K562 (cell line): ENCODE results near the gene CRYZ. TPM values are rescaled to one million over a fixed set of nuclear protein-coding genes. Genes with fewer than 3 reads are reported as not detected.
A peak's percentile ranks its signal among the peaks of the same experiment; 100 is the strongest.

Source experiments
- ATAC-seq: fragments of 200-7000 bp; cut with Tn5 transposase; 3 replicates; pipeline ENCODE4 v1.9.1; 2020; ENCODE audit warnings: moderate library complexity
- Bru-seq: library from RNA; stranded (reverse); fragments of 400-500 nt; gene quantifications from one replicate; lab custom pipeline; 2021; lab: Mats Ljungman, UMichigan
- BruChase-seq, 2 experiments: library from RNA; stranded (reverse); fragments of 400-500 nt; gene quantifications; one replicate each; lab custom pipeline; 2021; lab: Mats Ljungman, UMichigan
- BruUV-seq: library from RNA; stranded (reverse); fragments of 400-500 nt; replicated peaks from 2 replicates; lab custom pipeline; 2021; lab: Mats Ljungman, UMichigan
- CTCF ChIA-PET: fragments of 300-600 bp; formaldehyde crosslinking; extraction: SDS; loops from one replicate; lab custom pipeline; 2021; ENCODE audit warnings: low intra/inter-chr PET ratio; lab: Yijun Ruan, JAX
- POLR2A ChIA-PET: fragments of 300-600, 350-650 bp; sonication (Branson Sonifier 250); formaldehyde crosslinking; extraction: SDS; loops from one replicate; lab custom pipeline; 2021; ENCODE audit warnings: antibody characterized with exemption, inconsistent platforms; lab: Yijun Ruan, JAX
- DNase-seq, 4 experiments: peaks; one replicate each; pipeline versions ENCODE4 v3.0.0 to v3.0.0-alpha.2; 2011 to 2018; ENCODE audit warnings: low spot score in 3 of 4, mixed read lengths in 3 of 4; ENCODE audit errors: extremely low read depth in 1 of 4
- FAIRE-seq: peaks from 2 replicates; lab custom pipeline; 2011; peaks lifted over from hg19 to GRCh38; lab: Jason Lieb, UNC
- H2AFZ ChIP-seq: 2 replicates; pipeline ENCODE4 v1.6.0; 2011; ENCODE audit warnings: low read depth, low read length, control low read depth, inconsistent platforms
- H3K27ac ChIP-seq: fragments of 200-600 bp; 3 replicates; pipeline ENCODE4 v1.8.0; 2011; ENCODE audit warnings: low read depth, mild to moderate bottlenecking, control low read depth, inconsistent platforms, low read length, moderate library complexity, mixed read lengths; ENCODE audit errors: extremely low read depth
- H3K27me3 ChIP-seq, 2 experiments: fragments of 300-600 bp in 1 of 2; 2 replicates in 1 of 2; 3 replicates in 1 of 2; pipeline versions ENCODE4 v1.6.0 to v1.8.0; 2011; ENCODE audit warnings: inconsistent platforms in 2 of 2, low read length in 2 of 2, mild to moderate bottlenecking in 1 of 2, mixed read lengths in 1 of 2, moderate library complexity in 1 of 2; ENCODE audit not compliant: control insufficient read depth in 2 of 2, insufficient read depth in 2 of 2
- H3K36me3 ChIP-seq: fragments of 300-600 bp; 3 replicates; pipeline ENCODE4 v1.8.0; 2011; ENCODE audit warnings: mild to moderate bottlenecking, low read length, inconsistent platforms; ENCODE audit not compliant: control insufficient read depth, insufficient read depth
- H3K4me1 ChIP-seq, 2 experiments: fragments of 200-600 bp in 1 of 2; replicated peaks in 1 of 2; 2 replicates in 1 of 2; 3 replicates in 1 of 2; pipeline versions ENCODE4 v1.5.1 to v1.8.0; 2011; ENCODE audit warnings: inconsistent platforms in 2 of 2, low read length in 2 of 2, mild to moderate bottlenecking in 1 of 2, mixed read lengths in 1 of 2, moderate library complexity in 1 of 2; ENCODE audit not compliant: control insufficient read depth in 2 of 2, insufficient read depth in 2 of 2
- H3K4me2 ChIP-seq: 2 replicates; pipeline ENCODE4 v1.6.1; 2011; ENCODE audit warnings: low read length, control low read depth, inconsistent platforms, mixed read lengths; ENCODE audit not compliant: insufficient read depth
- H3K4me3 ChIP-seq: fragments of 200-600 bp; sonication (generic), shearing (Covaris generic); 2 replicates; pipeline ENCODE4 v1.5.1; 2016; ENCODE audit warnings: control low read depth, inconsistent platforms
- H3K79me2 ChIP-seq: fragments of 200-600 bp; 3 replicates; pipeline ENCODE4 v1.8.0; 2011; ENCODE audit warnings: low read length, inconsistent platforms; ENCODE audit not compliant: control insufficient read depth, insufficient read depth
- H3K9ac ChIP-seq, 2 experiments: 2 replicates each; pipeline versions ENCODE4 v1.6.0 to v1.6.1; 2011; ENCODE audit warnings: low read depth in 2 of 2, low read length in 2 of 2, control low read depth in 1 of 2, inconsistent platforms in 1 of 2, mild to moderate bottlenecking in 1 of 2, mixed read lengths in 1 of 2; ENCODE audit not compliant: insufficient read depth in 1 of 2
- H3K9me1 ChIP-seq: one replicate; pipeline ENCODE4 v1.6.0; 2011; ENCODE audit warnings: inconsistent platforms, mild to moderate bottlenecking, low read length, moderate library complexity; ENCODE audit not compliant: control insufficient read depth, insufficient read depth
- H3K9me3 ChIP-seq: replicated peaks from 2 replicates; pipeline ENCODE4 v1.5.1; 2011; ENCODE audit warnings: low read depth, low read length, inconsistent platforms; ENCODE audit not compliant: control insufficient read depth, insufficient read depth
- H4K20me1 ChIP-seq: replicated peaks from 2 replicates; pipeline ENCODE4 v1.6.1; 2011; ENCODE audit warnings: low read length, inconsistent platforms, mixed read lengths; ENCODE audit not compliant: control insufficient read depth, insufficient read depth
- ARID1B ChIP-seq: fragments of 450-650 bp; IDR thresholded peaks from 2 replicates; pipeline ENCODE4 v1.6.1; 2016; ENCODE audit warnings: antibody characterized with exemption, mild to moderate bottlenecking, inconsistent platforms
- ARNT ChIP-seq, 2 experiments: fragments of 450-650 bp; IDR thresholded peaks; 2 replicates each; pipeline ENCODE4 v1.6.1; 2016; ENCODE audit warnings: mild to moderate bottlenecking in 1 of 2
- CREM ChIP-seq: IDR thresholded peaks from 2 replicates; pipeline ENCODE4 v1.6.1; 2014; ENCODE audit warnings: antibody characterized with exemption, low read depth
- E2F6 ChIP-seq, 2 experiments: IDR thresholded peaks; 2 replicates each; pipeline ENCODE4 v1.6.1; 2011; ENCODE audit warnings: borderline replicate concordance in 1 of 2, control low read depth in 1 of 2, low read depth in 1 of 2, low read length in 1 of 2, mild to moderate bottlenecking in 1 of 2, mixed read lengths in 1 of 2, moderate library complexity in 1 of 2; ENCODE audit not compliant: insufficient read depth in 1 of 2, insufficient read length in 1 of 2, poor library complexity in 1 of 2, severe bottlenecking in 1 of 2; ENCODE audit errors: extremely low read depth in 1 of 2
- FOXJ2 ChIP-seq: fragments of 200-800 bp; sonication (Bioruptor generic); IDR thresholded peaks from 2 replicates; pipeline ENCODE4 v1.6.1; 2016; ENCODE audit warnings: missing genetic modification characterization, missing compliant biosample characterization
- HDAC1 ChIP-seq, 2 experiments: fragments of 450-650 bp; IDR thresholded peaks; 2 replicates each; pipeline ENCODE4 v1.6.1; 2016 to 2017; ENCODE audit warnings: inconsistent platforms in 1 of 2, mild to moderate bottlenecking in 1 of 2, moderate library complexity in 1 of 2
- JUNB ChIP-seq: fragments of 450-650 bp; formaldehyde crosslinking; conservative IDR thresholded peaks from 2 replicates; pipeline ENCODE4 v1.4.0; 2020; ENCODE audit warnings: mild to moderate bottlenecking
- MTA3 ChIP-seq: fragments of 450-650 bp; formaldehyde crosslinking; IDR thresholded peaks from 2 replicates; pipeline ENCODE4 v1.6.1; 2017; ENCODE audit warnings: mild to moderate bottlenecking, borderline replicate concordance
- NBN ChIP-seq: fragments of 450-650 bp; IDR thresholded peaks from 2 replicates; pipeline ENCODE4 v1.6.1; 2016; ENCODE audit warnings: low read depth, mild to moderate bottlenecking
- PML ChIP-seq: IDR thresholded peaks from 2 replicates; pipeline ENCODE4 v1.6.1; 2012; ENCODE audit warnings: low read length, inconsistent platforms
- SIN3A ChIP-seq, 2 experiments: fragments of 150-350 bp in 1 of 2; IDR thresholded peaks; 2 replicates each; pipeline ENCODE4 v1.6.1; 2011 to 2016; ENCODE audit warnings: borderline replicate concordance in 2 of 2, low read depth in 2 of 2, low read length in 2 of 2, mild to moderate bottlenecking in 2 of 2, moderate library complexity in 2 of 2; ENCODE audit not compliant: control insufficient read depth in 1 of 2
- SUPT5H ChIP-seq: fragments of 450-650 bp; IDR thresholded peaks from 2 replicates; pipeline ENCODE4 v1.6.1; 2016
- XRCC5 ChIP-seq: fragments of 200-400 bp; formaldehyde crosslinking; IDR thresholded peaks from 2 replicates; pipeline ENCODE4 v1.6.1; 2017; ENCODE audit warnings: low read depth, mild to moderate bottlenecking, low read length
- ZNF41 ChIP-seq: fragments of 250-450 bp; sonication (Bioruptor Pico); conservative IDR thresholded peaks from 2 replicates; pipeline ENCODE4 v1.4.0; 2020; ENCODE audit warnings: mild to moderate bottlenecking
- ZNF644 ChIP-seq: fragments of 200-800 bp; sonication (Bioruptor generic); IDR thresholded peaks from 2 replicates; pipeline ENCODE4 v1.6.1; 2016; ENCODE audit warnings: low read depth, missing genetic modification characterization, missing compliant biosample characterization
- WGBS: fragments of 100-300 bp; shearing (Covaris generic); methylation state at CpG from one replicate; pipeline ENCODE4 v1.1.6; 2016; ENCODE audit warnings: low coverage, mixed read lengths; ENCODE audit not compliant: insufficient coverage; ENCODE audit errors: missing lambda C conversion rate; 5-methylcytosine and 5-hydroxymethylcytosine counted together
- in situ Hi-C: fragments of 300-500 bp; cut with MboI; formaldehyde crosslinking; loops from 4 replicates; pipeline ENCODE4 v1.15.0; 2018; ENCODE audit warnings: inconsistent platforms, mixed read lengths
- intact Hi-C: fragments of 100-400 bp; cut with micrococcal nuclease; formaldehyde crosslinking; loops from 2 replicates; pipeline ENCODE4 v1.14.2; 2022
- long read RNA-seq, 3 experiments: library from polyadenylated mRNA in 2 of 3; library from RNA in 1 of 3; unstranded in 2 of 3; stranded (forward) in 1 of 3; transcript quantifications; one replicate each; pipeline ENCODE4 v2.0.0, GENCODE V29; 2019 to 2022
- polyA minus RNA-seq, 3 experiments: library from RNA; depleted of rRNA, polyadenylated mRNA; stranded (reverse); fragments of >200 nt; gene quantifications; 2 replicates each; pipeline ENCODE4 v1.2.3, GENCODE V29; 2011
- polyA plus RNA-seq, 8 experiments: library from polyadenylated mRNA; depleted of rRNA in 4 of 8; stranded (reverse) in 5 of 8; unstranded in 3 of 8; fragments of >200 nt; fragmentation: Nextera tagmentation in 2 of 8; fragmentation: Illumina TruSeq in 1 of 8; extraction: Ambion mirVana in 2 of 8; extraction: Trizol in 1 of 8; gene quantifications; 2 replicates each; pipeline versions ENCODE4 v1.2.1 to v1.2.3, GENCODE V29; 2011 to 2014; ENCODE audit warnings: inconsistent platforms in 1 of 8, missing spikeins in 1 of 8
- total RNA-seq, 7 experiments: library from RNA; depleted of rRNA in 6 of 7; stranded (reverse); fragments of >200 nt in 6 of 7; fragmentation: Illumina TruSeq in 2 of 7; extraction: Trizol in 2 of 7; gene quantifications; 2 replicates each; pipeline versions ENCODE4 v1.2.1 to v1.2.3, GENCODE V29; 2011 to 2021; ENCODE audit warnings: low replicate concordance in 1 of 7

Gene CRYZ
- 9.2 and 18.2 TPM in 2 replicates for total RNA-seq (2011; cell fraction: chromatin; rRNA removed; ENCODE audit: low replicate concordance)
- total RNA-seq (2011; cell fraction: nucleolus; rRNA removed) = 5.3 and 7.0 TPM in 2 replicates
- 10.9 and 17.2 TPM in 2 replicates for total RNA-seq (2011; cell fraction: nucleoplasm; rRNA removed)
- total RNA-seq (2014; rRNA removed) (51.7 and 55.5 TPM in 2 replicates), total RNA-seq (2014; rRNA removed; fragmentation: Illumina TruSeq; extraction: Trizol) (81.4 and 90.4 TPM in 2 replicates), total RNA-seq (2015; rRNA removed; fragmentation: Illumina TruSeq; extraction: Trizol) (63.8 and 65.6 TPM in 2 replicates), total RNA-seq (2021) (64.2 and 64.7 TPM in 2 replicates), polyA plus RNA-seq (2011; rRNA removed) (81.2 and 115 TPM in 2 replicates), polyA plus RNA-seq (2014; fragmentation: Illumina TruSeq; extraction: Trizol) (72.1 and 89.9 TPM in 2 replicates), polyA plus RNA-seq (2014; fragmentation: Nextera tagmentation; extraction: Ambion mirVana) (100 to 1,000 TPM; 153 to 179 TPM), polyA plus RNA-seq (2014; rRNA removed) (69.3 and 71.2 TPM in 2 replicates), polyA minus RNA-seq (2011; rRNA and poly(A)+ RNA removed) (68.2 and 77.3 TPM in 2 replicates), Bru-seq, nascent RNA (percentile 70 among the genes with signal in this experiment), BruChase-seq, experiment 1, labeled RNA remaining after a 2-hour chase (percentile 72 among the genes with signal in this experiment), BruChase-seq, experiment 2, labeled RNA remaining after a 6-hour chase (percentile 73 among the genes with signal in this experiment)
- polyA plus RNA-seq (2011; cell fraction: cytosol; rRNA removed) = 28.9 and 50.1 TPM in 2 replicates
- 19.1 and 29.4 TPM in 2 replicates for polyA plus RNA-seq (2011; cell fraction: nucleus; rRNA removed)
- 44.5 and 54.7 TPM in 2 replicates for polyA plus RNA-seq (2012)
- polyA minus RNA-seq (2011; cell fraction: cytosol; rRNA and poly(A)+ RNA removed) = 9.1 and 24.0 TPM in 2 replicates
- polyA minus RNA-seq (2011; cell fraction: nucleus; rRNA and poly(A)+ RNA removed) = 5.3 and 10.6 TPM in 2 replicates
- long read RNA-seq, experiment 1, transcript CRYZ-201 (9 exons, 1,888 nt) = major isoform, 104 of 184 reads
- long read RNA-seq, experiment 1, transcript CRYZ-205 (10 exons, 2,301 nt) = minor isoform, 30 of 184 reads
- long read RNA-seq, experiment 1, transcript CRYZ-203 (8 exons, 1,292 nt) = minor isoform, 9 of 184 reads
- long read RNA-seq, experiment 1, partial matches to known transcripts = 11 of 184 reads
- long read RNA-seq, experiment 1, other reads (novel, unspliced or antisense) = 29 of 184 reads
- long read RNA-seq, experiment 2, partial matches to known transcripts = 3 of 32 reads
- long read RNA-seq, experiment 2, other reads (novel, unspliced or antisense) = 26 of 32 reads
- long read RNA-seq, experiment 3, transcript CRYZ-205 (10 exons, 2,301 nt) = minor isoform, 19 of 95 reads
- long read RNA-seq, experiment 3, transcript CRYZ-203 (8 exons, 1,292 nt) = minor isoform, 6 of 95 reads
- long read RNA-seq, experiment 3, transcript CRYZ-201 (9 exons, 1,888 nt) = major isoform, 56 of 95 reads
- long read RNA-seq, experiment 3, partial matches to known transcripts = 3 of 95 reads
- long read RNA-seq, experiment 3, other reads (novel, unspliced or antisense) = 11 of 95 reads

GRCh38 chr1:74732960-74733603 lies at the start of gene CRYZ, which contains the start of gene TYW3:
Gene CRYZ, minus strand, starts transcription at chr1:74733050. Its CDS starts 8,229 bp downstream, at chr1:74724821.
Gene TYW3, plus strand, starts transcription at chr1:74733152. Its CDS starts 93 bp downstream, at chr1:74733245.
- in situ Hi-C loops (no loop called here), intact Hi-C loops (loop anchor here (2.0 to 5.0 kb wide), 2 partner anchors 44 to 536 kb away; partner anchors contain the start of genes FPGT and LRRIQ3)
- Histone ChIP-seq H3K9ac (peak within 1 kb of the TSS; percentile 83 to 98), H4K20me1 (no peaks in the 10 kb centered on the region), H3K4me2 (peak within 1 kb of the TSS; percentile 86), H3K27ac (peak within 1 kb of the TSS; percentile 92), H3K9me1 (no peaks in the 10 kb centered on the region), H3K4me1 (peaks cover 5 to 19% of the 10 kb centered on the region in 2 experiments; a peak in 3 of 5 replicates), H3K79me2 (peaks cover 53% of the 10 kb centered on the region), H3K9me3 (no peaks in the 10 kb centered on the region), H2AFZ (peak within 1 kb of the TSS; percentile 97), H3K36me3 (peaks cover 31% of the 10 kb centered on the region), H3K4me3 (peak within 1 kb of the TSS; percentile 59), H3K27me3 (no peaks in the 10 kb centered on the region)
- CTCF ChIA-PET = no interaction called here
- peak; percentile 68 to 94 (median 72) for DNase-seq
- POLR2A ChIA-PET = interaction anchor here (0.5 to 2.1 kb wide), 9 partner anchors 12 to 482 kb away, joined by 3 to 5 read pairs (median 3); no protein-coding TSS in a partner anchor
- under 1% methylated on average over 30 of the region's 30 CpGs for WGBS
- peak; percentile 93 for ATAC-seq
- BruUV-seq = TSS peak; percentile 60
- peak; percentile 97 for FAIRE-seq
- TF ChIP-seq SUPT5H = peak; percentile 88
- no peak for TF ChIP-seq CREM
- no peak for TF ChIP-seq FOXJ2 (tag)
- TF ChIP-seq SIN3A (IDR thresholded peaks at IDR 0.05; ENCODE audit: borderline replicate concordance in 2 of 2, control insufficient read depth in 1 of 2, low read depth in 2 of 2, low read length in 2 of 2) = peak in 1 of 2 experiments; percentile 72; a peak in 1 of 4 replicates
- peak; percentile 34 to 35; a peak in 1 of 4 replicates for TF ChIP-seq ARNT (IDR thresholded peaks at IDR 0.05)
- peak in 1 of 2 experiments; percentile 20 for TF ChIP-seq E2F6 (IDR thresholded peaks at IDR 0.05; ENCODE audit: borderline replicate concordance in 1 of 2, extremely low read depth in 1 of 2, insufficient read depth in 1 of 2, insufficient read length in 1 of 2, low read depth in 1 of 2, low read length in 1 of 2, poor library complexity in 1 of 2, severe bottlenecking in 1 of 2)
- TF ChIP-seq ZNF41 = no peak
- TF ChIP-seq NBN = peak; percentile 91
- TF ChIP-seq ZNF644 (tag) = 0 out of 2 replicates have a peak, but pooled peaks have one; percentile 13
- TF ChIP-seq PML = peak; percentile 71; the same call in 1 of the 2 replicates
- peak; percentile 99 for TF ChIP-seq MTA3
- peak in 1 of 2 experiments; percentile 92; a peak in 2 of 4 replicates for TF ChIP-seq HDAC1 (IDR thresholded peaks at IDR 0.05)
- peak; percentile 75; the same call in 1 of the 2 replicates for TF ChIP-seq XRCC5
- TF ChIP-seq JUNB = no peak
- peak; percentile 38 for TF ChIP-seq ARID1B
